Heart left ventricle (tissue), 16 donors: ENCODE measurements around the gene PTHLH. TPM values are rescaled to one million over a fixed set of nuclear protein-coding genes. Genes with fewer than 3 reads are reported as not detected.

Source experiments
- ATAC-seq, 4 donors: fragments of 200-7000 bp; cut with Tn5 transposase; one replicate each; pipeline ENCODE4 v1.9.1; 2020 to 2022; ENCODE audit warnings: moderate library complexity in 4 of 4, mild to moderate bottlenecking in 3 of 4, moderate number of reproducible peaks in 1 of 4
- DNase-seq, 5 donors: peaks; one replicate each; pipeline ENCODE4 v3.0.0-alpha.2; 2020
- H3K27ac ChIP-seq, 12 donors: fragments of 200-600 bp; sonication (generic) in 4 of 12; one replicate each; pipeline versions ENCODE4 v1.5.0 to v1.8.0; 2016 to 2022; ENCODE audit warnings: mild to moderate bottlenecking in 2 of 12
- H3K27me3 ChIP-seq, 9 donors: fragments of 200-600 bp; sonication (generic) in 2 of 9; one replicate each; pipeline versions ENCODE4 v1.5.1 to v1.8.0; 2016 to 2022; ENCODE audit warnings: mild to moderate bottlenecking in 3 of 9
- H3K36me3 ChIP-seq, 9 donors: fragments of 200-600 bp; sonication (generic) in 2 of 9; one replicate each; pipeline versions ENCODE4 v1.5.0 to v1.8.0; 2018 to 2022; ENCODE audit warnings: mild to moderate bottlenecking in 2 of 9
- H3K4me1 ChIP-seq, 12 donors: fragments of 200-600 bp; sonication (generic) in 4 of 12; one replicate each; pipeline versions ENCODE4 v1.5.0 to v1.8.0; 2016 to 2022; ENCODE audit warnings: mild to moderate bottlenecking in 3 of 12
- H3K4me3 ChIP-seq, 12 donors: fragments of 200-600 bp; sonication (generic) in 4 of 12; one replicate each; pipeline versions ENCODE4 v1.5.0 to v1.8.0; 2017 to 2022; ENCODE audit warnings: mild to moderate bottlenecking in 9 of 12, moderate library complexity in 4 of 12
- H3K9me3 ChIP-seq, 12 donors: fragments of 200-600 bp; sonication (generic) in 4 of 12; one replicate each; pipeline versions ENCODE4 v1.5.0 to v1.8.0; 2016 to 2022; ENCODE audit warnings: mild to moderate bottlenecking in 1 of 12
- POLR2A ChIP-seq, 2 donors: fragments of 450-650 bp; IDR thresholded peaks; one replicate each; pipeline ENCODE4 v1.6.1; 2017; ENCODE audit warnings: antibody characterized with exemption in 2 of 2, mild to moderate bottlenecking in 2 of 2, moderate library complexity in 2 of 2
- WGBS, 4 donors: extraction: QIAGEN DNeasy Blood & Tissue Kit in 2 of 4; methylation state at CpG; one replicate each; pipeline versions ENCODE4 v1.1.5 to v1.1.7; 2013 to 2018; 5-methylcytosine and 5-hydroxymethylcytosine counted together
- intact Hi-C, 10 donors: fragments of 100-400 bp; cut with DNase I; formaldehyde crosslinking; loops; one replicate each; pipeline versions ENCODE4 v1.11.1 to v1.14.2; 2022
- polyA plus RNA-seq, 2 donors: library from polyadenylated mRNA; stranded (reverse); fragments of 200-250 nt; gene quantifications; one replicate each; pipeline ENCODE4 v1.2.3, GENCODE V29; 2013
- total RNA-seq, 9 donors: library from RNA; depleted of rRNA in 2 of 9; stranded (reverse); fragments of >200 nt in 2 of 9; fragmentation: NEBNext Ultra II Directional in 3 of 9; extraction: Animal tissue kit (Norgen Biotek cat#: 25700) in 3 of 9; gene quantifications; one replicate each; pipeline versions ENCODE4 v1.1.0 to v1.2.4, GENCODE V29; 2016 to 2023
- TF ChIP-seq, protein P1 (sequence below), 12 donors: fragments of 200-600 bp; sonication (generic) in 4 of 12; IDR thresholded peaks; one replicate each; pipeline versions ENCODE4 v1.5.0 to v1.8.0; 2018 to 2022; ENCODE audit warnings: antibody characterized with exemption in 12 of 12, mild to moderate bottlenecking in 5 of 12
- donor health status: ischemic (EF 13 %, LVEDD 7.1; RV severe dilation, severe dysfunction).
- donor health status: healthy with polysubstance abuse.
- donor health status: DM: no; HTN: yes; CAD: no.
- donor health status: DM: no; HTN: no; CAD: no.
- donor health status: ischemic (EF 25% LVEDD 6.9; RV normal size, moderate dysfunction).
- donor health status: ischemic (EF 25% LVEDD 5.7; RV mildly dilated, moderate dysfunction).
- donor health status: healthy.
- donor health status: DM: yes; HTN: yes; CAD: no.
- donor health status: ischemic (EF 35%, LVEDD 5.7; RV mildly dilated, moderate dysfunction).
- donor health status: nonischemic (EF 11% LVEDD 7.7; RV severe dilation, severe dysfunction).
- donor health status: DM: yes; HTN: yes; CAD: no.
- donor health status: PGD.
- donor health status: ischemic (EF 29% LVEDD 5.4; RV normal size, mild dysfunction).
- donor health status: nonischemic (EF 23%, LVEDD 6.1; RV moderate dilation, normal function).

Gene PTHLH
- total and polyA plus RNA-seq, 11 donors, result 0.25 to 3.7 (median 1.1) TPM

DNA sequence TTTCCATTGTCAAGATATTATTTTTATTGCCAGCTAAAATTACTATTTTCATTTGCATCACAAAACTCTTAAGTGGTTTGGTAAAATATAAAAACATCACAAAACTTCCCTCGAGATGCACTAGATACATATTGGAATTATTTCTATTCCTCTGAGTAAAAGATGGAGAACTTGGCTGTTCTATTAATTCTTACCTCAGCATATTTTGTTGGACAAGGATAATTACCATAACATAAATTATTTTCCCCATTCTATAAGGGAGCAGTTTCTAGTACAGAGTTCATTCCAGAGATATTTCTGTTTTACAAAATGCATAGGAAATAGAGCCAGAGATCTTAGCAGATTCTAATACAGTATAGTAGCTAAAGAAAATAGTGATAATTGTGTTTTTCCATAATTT is 42.6 kb upstream of the PTHLH start:
- WGBS, 4 donors, result 79 to 89% (median 88%) methylated on average over 1 of the region's 1 CpG
- intact Hi-C loops, result no loop called here
- Histone ChIP-seq H3K27ac (no peak overlapping the region), H3K36me3 (no peaks in the 10 kb centered on the region), H3K27me3 (no peaks in the 10 kb centered on the region), H3K4me3 (no peak overlapping the region), H3K4me1 (no peaks in the 10 kb centered on the region), H3K9me3 (no peaks in the 10 kb centered on the region)
- ATAC-seq (no peak), DNase-seq (no peak)
- TF ChIP-seq, protein P1, sequence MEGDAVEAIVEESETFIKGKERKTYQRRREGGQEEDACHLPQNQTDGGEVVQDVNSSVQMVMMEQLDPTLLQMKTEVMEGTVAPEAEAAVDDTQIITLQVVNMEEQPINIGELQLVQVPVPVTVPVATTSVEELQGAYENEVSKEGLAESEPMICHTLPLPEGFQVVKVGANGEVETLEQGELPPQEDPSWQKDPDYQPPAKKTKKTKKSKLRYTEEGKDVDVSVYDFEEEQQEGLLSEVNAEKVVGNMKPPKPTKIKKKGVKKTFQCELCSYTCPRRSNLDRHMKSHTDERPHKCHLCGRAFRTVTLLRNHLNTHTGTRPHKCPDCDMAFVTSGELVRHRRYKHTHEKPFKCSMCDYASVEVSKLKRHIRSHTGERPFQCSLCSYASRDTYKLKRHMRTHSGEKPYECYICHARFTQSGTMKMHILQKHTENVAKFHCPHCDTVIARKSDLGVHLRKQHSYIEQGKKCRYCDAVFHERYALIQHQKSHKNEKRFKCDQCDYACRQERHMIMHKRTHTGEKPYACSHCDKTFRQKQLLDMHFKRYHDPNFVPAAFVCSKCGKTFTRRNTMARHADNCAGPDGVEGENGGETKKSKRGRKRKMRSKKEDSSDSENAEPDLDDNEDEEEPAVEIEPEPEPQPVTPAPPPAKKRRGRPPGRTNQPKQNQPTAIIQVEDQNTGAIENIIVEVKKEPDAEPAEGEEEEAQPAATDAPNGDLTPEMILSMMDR (IDR thresholded peaks at IDR 0.05), result no peak
- no peak for TF ChIP-seq POLR2A (IDR thresholded peaks at IDR 0.05)

DNA sequence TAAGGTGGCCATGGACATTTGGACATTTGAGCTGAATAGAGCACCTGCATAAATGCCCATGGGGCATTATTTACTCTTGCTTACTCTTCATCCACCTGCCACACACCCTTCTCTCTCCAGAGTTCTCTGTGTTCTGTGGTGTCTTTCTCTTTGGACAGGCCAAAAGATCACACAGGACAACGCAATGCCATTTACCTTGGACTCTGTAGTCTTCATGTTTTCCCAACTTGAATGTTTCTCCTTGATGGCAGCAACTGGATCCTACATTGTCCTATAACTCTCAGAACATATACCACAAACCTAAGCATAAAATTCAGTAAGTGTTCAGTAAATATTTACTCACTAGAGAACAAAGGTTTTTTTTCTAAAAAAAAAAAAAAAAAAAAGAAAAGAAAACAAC is 41.7 kb upstream of the PTHLH start:
- H3K36me3 ChIP-seq, result no peaks in the 10 kb centered on the region
- 82 to 91% (median 89%) methylated on average over 1 of the region's 1 CpG for WGBS, 4 donors

DNA sequence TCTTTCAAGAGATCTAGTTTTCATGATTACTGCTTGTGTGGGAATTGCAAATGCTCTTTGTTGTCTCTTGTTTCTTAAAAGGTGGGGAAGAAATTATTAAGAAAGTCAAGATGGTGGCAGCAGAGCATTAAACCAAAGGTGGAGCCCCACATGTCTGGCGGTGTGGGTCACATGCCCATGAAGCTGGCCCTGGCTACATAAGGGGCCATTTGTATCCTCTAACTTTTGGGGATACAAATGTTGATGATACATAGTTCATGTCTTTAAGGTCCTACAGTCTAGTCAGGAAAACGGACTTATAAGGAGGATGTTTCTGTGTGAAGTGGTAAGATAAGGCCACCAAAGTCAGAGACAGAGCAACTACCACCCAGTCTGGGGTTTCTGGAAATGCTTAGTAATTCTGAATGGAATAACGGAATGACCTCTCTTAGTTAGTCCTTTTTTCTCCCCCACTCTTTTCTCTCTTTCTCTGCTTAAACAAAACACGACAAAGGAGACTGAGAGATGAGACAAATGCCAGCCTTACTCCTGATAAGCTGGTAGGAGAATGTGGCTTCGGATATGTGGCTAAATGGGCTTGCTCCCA is 39.9 kb upstream of the PTHLH start:
- no peaks in the 10 kb centered on the region for H3K27me3 ChIP-seq
- intact Hi-C loops, result no loop called here
- H3K36me3 ChIP-seq, result no peaks in the 10 kb centered on the region
- ATAC-seq, result no peak
- H3K9me3 ChIP-seq, result no peaks in the 10 kb centered on the region
- no peak for TF ChIP-seq POLR2A (IDR thresholded peaks at IDR 0.05)
- TF ChIP-seq, protein P1 (IDR thresholded peaks at IDR 0.05), result no peak
- no peak overlapping the region for H3K27ac ChIP-seq
- DNase-seq, result no peak
- H3K4me1 ChIP-seq, result no peaks in the 10 kb centered on the region
- WGBS, 4 donors, result 75 to 79% (median 79%) methylated on average over 5 of the region's 5 CpGs
- H3K4me3 ChIP-seq, result no peak overlapping the region

More for the DNA sequence above, 41.7 kb upstream of the PTHLH start:
- Histone ChIP-seq H3K4me3 (no peak overlapping the region), H3K9me3 (no peaks in the 10 kb centered on the region), H3K4me1 (no peaks in the 10 kb centered on the region), H3K27ac (no peak overlapping the region), H3K27me3 (no peaks in the 10 kb centered on the region)
- ATAC-seq, result no peak
- TF ChIP-seq, protein P1 (IDR thresholded peaks at IDR 0.05), result no peak
- no peak for TF ChIP-seq POLR2A (IDR thresholded peaks at IDR 0.05)
- intact Hi-C loops, result no loop called here
- DNase-seq, result no peak

DNA sequence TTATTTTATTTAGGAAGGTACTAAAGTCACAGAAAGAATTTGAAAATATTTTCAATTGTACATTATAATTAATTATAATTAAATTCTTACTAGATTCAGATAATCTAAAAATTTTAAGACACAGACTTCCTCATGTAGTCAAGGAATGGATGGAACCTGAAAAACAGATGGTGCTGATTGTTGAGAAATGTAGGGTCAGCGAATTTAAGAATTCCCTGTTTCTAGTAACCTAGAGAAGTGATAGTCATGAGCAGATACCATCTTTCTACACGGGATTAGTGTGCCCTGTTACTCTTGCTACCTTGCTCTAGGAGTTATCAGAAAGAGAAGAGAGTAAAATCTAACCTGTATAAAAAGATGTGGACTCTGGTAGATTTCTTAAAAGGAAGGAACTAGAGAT is 37.5 kb upstream of the PTHLH start:
- DNase-seq (no peak), ATAC-seq (no peak)
- Histone ChIP-seq H3K27me3 (no peaks in the 10 kb centered on the region), H3K9me3 (no peaks in the 10 kb centered on the region), H3K4me3 (no peak overlapping the region), H3K4me1 (no peaks in the 10 kb centered on the region), H3K36me3 (no peaks in the 10 kb centered on the region), H3K27ac (no peak overlapping the region)
- 73 to 81% (median 78%) methylated on average over 2 of the region's 2 CpGs for WGBS, 4 donors
- TF ChIP-seq, protein P1 (IDR thresholded peaks at IDR 0.05), result no peak
- TF ChIP-seq POLR2A (IDR thresholded peaks at IDR 0.05), result no peak
- intact Hi-C loops, result no loop called here
